SK-N-MC (cell line): ENCODE measurements around the gene BEND7.
"Not testable (repeated sequence)": the region's sequence is repeated elsewhere in the genome, so short reads cannot be mapped to it uniquely, and the experiment has no call there.

Source experiments
- DNase-seq: peaks from one replicate; pipeline ENCODE4 v3.0.0-alpha.2; 2011; ENCODE audit warnings: low read depth, low spot score
- H3K27ac ChIP-seq: fragments of 200-600 bp; sonication (generic); 2 replicates; pipeline ENCODE4 v1.5.1; 2016; ENCODE audit warnings: mixed run types
- H3K36me3 ChIP-seq: fragments of 200-600 bp; sonication (generic); 2 replicates; pipeline ENCODE4 v1.6.1; 2017; ENCODE audit warnings: antibody characterized with exemption, low read length, mixed read lengths; ENCODE audit not compliant: insufficient read depth
- H3K4me3 ChIP-seq: fragments of 200-600 bp; sonication (generic); 2 replicates; pipeline ENCODE4 v1.5.1; 2016
- H3K9ac ChIP-seq: fragments of 200-600 bp; sonication (generic); 2 replicates; pipeline ENCODE4 v1.8.0; 2017; ENCODE audit warnings: mixed run types, mixed read lengths; ENCODE audit not compliant: insufficient read length
- H3K9me3 ChIP-seq: fragments of 200-600 bp; sonication (generic); 2 replicates; pipeline ENCODE4 v1.6.1; 2017; ENCODE audit warnings: low read depth, mild to moderate bottlenecking, antibody characterized with exemption, low read length, moderate library complexity, mixed read lengths
- EZH2 ChIP-seq: fragments of 200-600 bp; sonication (generic); IDR thresholded peaks from one replicate; pipeline ENCODE4 v1.6.1; 2017; ENCODE audit warnings: antibody characterized with exemption
- FOXP2 ChIP-seq: optimal IDR thresholded peaks from 2 replicates; pipeline ENCODE3; 2011; ENCODE audit warnings: mild to moderate bottlenecking, moderate library complexity; ENCODE audit not compliant: insufficient read depth; ENCODE audit errors: extremely low read length, control extremely low read depth
- POLR2AphosphoS5 ChIP-seq: IDR thresholded peaks from 2 replicates; pipeline ENCODE4 v1.6.1; 2012; ENCODE audit warnings: mild to moderate bottlenecking, low read depth, low read length, borderline replicate concordance

Gene BEND7

GRCh38 chr10:13414855-13415254 is 114.0 kb downstream of the BEND7 start:
- TF ChIP-seq FOXP2 (no peak), POLR2AphosphoS5 (no peak), EZH2 (no peak)
- H3K9me3 ChIP-seq = no peaks in the 10 kb centered on the region
- H3K27ac ChIP-seq = no peak overlapping the region
- no peaks in the 10 kb centered on the region for H3K36me3 ChIP-seq
- H3K9ac ChIP-seq = no peak overlapping the region
- no peak overlapping the region for H3K4me3 ChIP-seq
- DNase-seq = no peak

- Histone ChIP-seq H3K36me3 (no peaks in the 10 kb centered on the region), H3K9ac (no peak overlapping the region), H3K27ac (no peak overlapping the region), H3K9me3 (no peaks in the 10 kb centered on the region), H3K4me3 (no peak overlapping the region)
- no peak for DNase-seq
- TF ChIP-seq FOXP2 = no peak
- TF ChIP-seq POLR2AphosphoS5 = no peak
- no peak for TF ChIP-seq EZH2
Observed at GRCh38 chr10:13414137-13414536, 114.7 kb downstream of the BEND7 start.

- Histone ChIP-seq H3K4me3 (no peak overlapping the region), H3K36me3 (no peaks in the 10 kb centered on the region), H3K27ac (no peak overlapping the region), H3K9ac (no peak overlapping the region), H3K9me3 (no peaks in the 10 kb centered on the region)
- DNase-seq = no peak
- TF ChIP-seq POLR2AphosphoS5 (no peak), FOXP2 (no peak), EZH2 (no peak)
Observed at GRCh38 chr10:13412894-13413293, 115.9 kb downstream of the BEND7 start.

DNA sequence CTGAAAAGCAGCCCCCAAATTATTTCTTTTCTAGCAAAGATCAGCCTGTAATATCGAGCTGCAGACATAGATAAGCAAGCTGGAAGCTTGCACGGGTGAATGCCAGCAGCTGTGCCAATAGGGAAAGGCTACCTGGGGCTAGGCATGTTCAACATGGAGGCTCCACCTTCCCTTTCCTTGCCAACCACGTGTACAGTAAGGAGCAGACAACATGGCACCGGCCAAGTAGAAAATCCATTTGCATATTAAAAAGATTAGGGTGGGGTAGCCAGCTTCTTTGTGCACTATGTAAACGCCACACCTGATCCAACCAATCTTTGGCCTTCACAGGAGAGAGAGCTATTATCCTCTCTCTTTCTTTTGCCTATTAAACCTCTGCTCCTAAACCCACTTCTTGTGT is 124.0 kb downstream of the BEND7 start:
- DNase-seq = no peak
- no peak overlapping the region for H3K9ac ChIP-seq
- H3K4me3 ChIP-seq = no peak overlapping the region
- TF ChIP-seq POLR2AphosphoS5 (no peak), EZH2 (no peak), FOXP2 (no peak)
- H3K9me3 ChIP-seq = no peaks in the 10 kb centered on the region
- no peaks in the 10 kb centered on the region for H3K36me3 ChIP-seq
- H3K27ac ChIP-seq = no peak overlapping the region

GRCh38 chr10:13404305-13404759 is 124.5 kb downstream of the BEND7 start:
- Histone ChIP-seq H3K27ac (no peak overlapping the region), H3K36me3 (no peaks in the 10 kb centered on the region), H3K4me3 (no peak overlapping the region), H3K9me3 (no peaks in the 10 kb centered on the region), H3K9ac (no peak overlapping the region)
- TF ChIP-seq EZH2 (no peak), FOXP2 (no peak), POLR2AphosphoS5 (no peak)
- no peak for DNase-seq

GRCh38 chr10:13403426-13403825 is 125.4 kb downstream of the BEND7 start:
- H3K9ac ChIP-seq, H3K27ac ChIP-seq, H3K4me3 ChIP-seq, DNase-seq, H3K9me3 ChIP-seq, H3K36me3 ChIP-seq: not testable (repeated sequence)

DNA sequence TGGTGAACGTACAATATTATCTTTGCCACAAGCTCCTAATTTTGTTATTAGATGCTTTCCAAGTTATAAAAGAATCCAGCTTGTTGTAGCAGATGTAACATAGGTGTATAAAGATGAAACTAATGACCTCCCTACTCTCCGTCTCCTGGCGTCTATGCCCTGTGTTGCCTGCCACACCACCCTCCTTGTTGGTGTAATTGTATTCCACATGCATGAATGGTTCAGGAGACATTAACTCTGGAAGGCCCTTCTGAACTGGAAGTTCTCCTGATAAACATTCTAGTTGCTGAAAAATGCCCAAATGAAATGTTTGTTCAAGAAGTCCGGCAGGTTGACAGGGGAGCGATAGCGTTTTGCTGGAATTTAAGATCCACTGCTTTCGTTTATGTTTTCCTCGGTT is 126.8 kb downstream of the BEND7 start:
- no peak for DNase-seq
- H3K9me3 ChIP-seq = no peaks in the 10 kb centered on the region
- H3K4me3 ChIP-seq = no peak overlapping the region
- no peak for TF ChIP-seq POLR2AphosphoS5
- TF ChIP-seq EZH2 = no peak
- TF ChIP-seq FOXP2 = no peak
- H3K27ac ChIP-seq = no peak overlapping the region
- no peaks in the 10 kb centered on the region for H3K36me3 ChIP-seq
- H3K9ac ChIP-seq = no peak overlapping the region

- Histone ChIP-seq H3K36me3 (no peaks in the 10 kb centered on the region), H3K27ac (no peak overlapping the region), H3K9ac (no peak overlapping the region), H3K4me3 (no peak overlapping the region), H3K9me3 (no peaks in the 10 kb centered on the region)
- TF ChIP-seq FOXP2 = no peak
- no peak for TF ChIP-seq EZH2
- no peak for TF ChIP-seq POLR2AphosphoS5
- no peak for DNase-seq
Observed at GRCh38 chr10:13401142-13401541, 127.7 kb downstream of the BEND7 start.

DNA sequence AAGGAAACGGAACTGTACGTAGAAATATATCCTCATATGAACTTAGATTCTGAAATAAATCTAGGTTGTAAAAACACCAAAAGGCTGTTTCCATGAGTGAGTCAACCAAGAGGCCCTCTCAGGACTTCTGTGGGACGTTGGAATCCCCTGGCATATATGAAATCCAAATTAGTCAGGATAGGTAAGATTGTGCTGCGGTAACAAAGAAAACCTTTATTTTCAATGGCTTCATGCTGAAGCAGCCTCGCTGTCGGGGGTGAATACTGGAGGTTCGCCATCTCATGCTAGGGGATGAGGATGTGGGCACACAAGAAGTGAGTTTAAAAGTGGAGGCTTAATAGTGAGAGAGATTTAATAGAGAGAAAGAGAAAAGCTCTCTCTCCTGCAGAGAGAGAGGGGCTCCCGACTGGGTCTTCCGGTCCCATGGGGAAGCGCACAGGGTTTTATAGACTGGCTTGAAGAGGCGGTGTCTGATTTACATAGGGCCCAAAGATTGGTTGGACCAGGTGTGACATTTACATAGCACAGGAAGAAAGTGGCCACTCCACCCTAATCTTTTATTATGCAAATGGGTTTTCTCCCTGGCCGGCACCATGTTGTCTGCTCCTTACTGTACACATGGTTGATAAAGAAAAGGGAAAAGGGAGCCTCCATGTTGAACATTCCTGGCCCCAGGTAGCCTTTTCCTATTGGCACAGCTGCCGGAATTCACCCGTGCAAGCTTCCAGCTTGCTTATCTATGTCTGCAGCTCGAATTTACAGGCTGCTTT is 128.4 kb downstream of the BEND7 start:
- no peaks in the 10 kb centered on the region for H3K9me3 ChIP-seq
- TF ChIP-seq FOXP2 (no peak), EZH2 (no peak), POLR2AphosphoS5 (no peak)
- H3K4me3 ChIP-seq = no peak overlapping the region
- no peak overlapping the region for H3K9ac ChIP-seq
- H3K36me3 ChIP-seq = no peaks in the 10 kb centered on the region
- no peak overlapping the region for H3K27ac ChIP-seq
- DNase-seq = no peak
